SK-N-SH treated with all-trans-retinoic acid at 6 μM for 48 hours (cell line): Measurements from ENCODE around the gene NPBWR2.

Experiments used
- ARNTL ChIP-seq: fragments of 450-650 bp; formaldehyde crosslinking; IDR thresholded peaks from 2 replicates; pipeline ENCODE4 v1.5.0; 2020; ENCODE audit warnings: low read depth, mild to moderate bottlenecking, moderate library complexity, borderline replicate concordance
- BACH2 ChIP-seq: fragments of 250-450 bp; sonication (Bioruptor Pico); IDR thresholded peaks from 2 replicates; pipeline ENCODE4 v1.9.0; 2021; ENCODE audit warnings: mild to moderate bottlenecking, borderline replicate concordance
- GLIS3 ChIP-seq: fragments of 250-450 bp; sonication (Bioruptor Pico); IDR thresholded peaks from 2 replicates; pipeline ENCODE4 v1.5.0; 2020; ENCODE audit warnings: mild to moderate bottlenecking, moderate library complexity
- PPARA ChIP-seq: fragments of 250-450 bp; sonication (Bioruptor Pico); IDR thresholded peaks from 2 replicates; pipeline ENCODE4 v1.5.0; 2020; ENCODE audit warnings: mild to moderate bottlenecking, borderline replicate concordance
- RARB ChIP-seq: fragments of 250-450 bp; sonication (Bioruptor Pico); IDR thresholded peaks from 2 replicates; pipeline ENCODE4 v1.8.0; 2021; ENCODE audit warnings: mild to moderate bottlenecking, moderate library complexity
- ZC3H10 ChIP-seq: fragments of 250-450 bp; sonication (Bioruptor Pico); IDR thresholded peaks from 2 replicates; pipeline ENCODE4 v1.5.1; 2021; ENCODE audit warnings: mild to moderate bottlenecking, moderate library complexity
- ZFP3 ChIP-seq: fragments of 250-450 bp; sonication (Bioruptor Pico); IDR thresholded peaks from 2 replicates; pipeline ENCODE4 v1.5.0; 2020; ENCODE audit warnings: mild to moderate bottlenecking, moderate library complexity
- ZFP30 ChIP-seq: fragments of 450-650 bp; formaldehyde crosslinking; IDR thresholded peaks from 2 replicates; pipeline ENCODE4 v1.5.0; 2022; ENCODE audit warnings: mild to moderate bottlenecking, moderate library complexity
- ZNF70 ChIP-seq: fragments of 450-650 bp; formaldehyde crosslinking; IDR thresholded peaks from 2 replicates; pipeline ENCODE4 v1.5.0; 2020; ENCODE audit warnings: mild to moderate bottlenecking, moderate library complexity
- TF ChIP-seq, protein P1 (sequence below): fragments of 250-450 bp; sonication (Bioruptor Pico); IDR thresholded peaks from 2 replicates; pipeline ENCODE4 v1.8.0; 2020; ENCODE audit warnings: mild to moderate bottlenecking, moderate library complexity, borderline replicate concordance
- TF ChIP-seq, protein P2 (sequence below): fragments of 250-450 bp; sonication (Bioruptor Pico); IDR thresholded peaks from 2 replicates; pipeline ENCODE4 v1.8.0; 2021; ENCODE audit warnings: low read depth, mild to moderate bottlenecking, moderate library complexity, borderline replicate concordance
- TF ChIP-seq, protein P3 (sequence below): fragments of 250-450 bp; sonication (Bioruptor Pico); IDR thresholded peaks from 2 replicates; pipeline ENCODE4 v1.5.1; 2021; ENCODE audit warnings: mild to moderate bottlenecking, moderate library complexity
- TF ChIP-seq, protein P4 (sequence below): fragments of 250-450 bp; sonication (Bioruptor Pico); IDR thresholded peaks from 2 replicates; pipeline ENCODE4 v1.5.1; 2020; ENCODE audit warnings: low read depth, mild to moderate bottlenecking, moderate library complexity

DNA sequence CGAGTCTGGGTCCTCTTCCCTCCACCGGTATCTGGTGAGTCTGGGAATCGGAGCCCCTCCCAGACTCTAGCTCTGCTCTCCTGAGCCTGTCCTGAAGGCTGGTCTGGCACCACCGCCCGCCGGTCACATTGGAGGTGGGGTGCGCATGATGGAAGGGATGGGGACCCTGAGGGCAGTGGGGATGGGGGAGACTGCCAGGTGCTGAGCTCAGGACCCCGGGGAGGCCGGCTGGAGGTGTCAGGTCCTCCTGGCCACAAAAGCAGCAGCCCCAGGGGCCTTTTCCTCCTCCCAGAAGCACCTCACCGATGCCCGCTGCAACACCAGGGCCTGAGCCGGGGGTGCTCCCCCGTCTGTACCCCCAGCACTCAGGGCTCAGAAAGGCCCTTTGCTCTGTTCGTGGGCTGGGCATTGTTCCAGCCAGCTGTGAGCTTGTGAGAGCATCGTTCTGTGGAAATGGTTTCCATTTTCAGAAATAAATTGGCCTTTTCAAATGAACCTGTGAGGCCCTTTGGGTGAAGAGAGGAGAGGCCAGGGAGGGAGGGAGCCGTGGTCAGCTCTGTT lies 2.5 kb upstream of the NPBWR2 start:
- no peak for TF ChIP-seq ZC3H10
- TF ChIP-seq, protein P1, sequence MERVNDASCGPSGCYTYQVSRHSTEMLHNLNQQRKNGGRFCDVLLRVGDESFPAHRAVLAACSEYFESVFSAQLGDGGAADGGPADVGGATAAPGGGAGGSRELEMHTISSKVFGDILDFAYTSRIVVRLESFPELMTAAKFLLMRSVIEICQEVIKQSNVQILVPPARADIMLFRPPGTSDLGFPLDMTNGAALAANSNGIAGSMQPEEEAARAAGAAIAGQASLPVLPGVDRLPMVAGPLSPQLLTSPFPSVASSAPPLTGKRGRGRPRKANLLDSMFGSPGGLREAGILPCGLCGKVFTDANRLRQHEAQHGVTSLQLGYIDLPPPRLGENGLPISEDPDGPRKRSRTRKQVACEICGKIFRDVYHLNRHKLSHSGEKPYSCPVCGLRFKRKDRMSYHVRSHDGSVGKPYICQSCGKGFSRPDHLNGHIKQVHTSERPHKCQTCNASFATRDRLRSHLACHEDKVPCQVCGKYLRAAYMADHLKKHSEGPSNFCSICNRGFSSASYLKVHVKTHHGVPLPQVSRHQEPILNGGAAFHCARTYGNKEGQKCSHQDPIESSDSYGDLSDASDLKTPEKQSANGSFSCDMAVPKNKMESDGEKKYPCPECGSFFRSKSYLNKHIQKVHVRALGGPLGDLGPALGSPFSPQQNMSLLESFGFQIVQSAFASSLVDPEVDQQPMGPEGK (CRISPR knock-in tag), result no peak
- TF ChIP-seq BACH2, result no peak
- no peak for TF ChIP-seq GLIS3 (CRISPR knock-in tag)
- TF ChIP-seq RARB (CRISPR knock-in tag), result no peak
- TF ChIP-seq ZFP30 (CRISPR knock-in tag), result no peak
- no peak for TF ChIP-seq ZNF70 (CRISPR knock-in tag)
- TF ChIP-seq ZFP3, result no peak
- TF ChIP-seq PPARA (CRISPR knock-in tag), result no peak
- no peak for TF ChIP-seq ARNTL
- TF ChIP-seq, protein P2, sequence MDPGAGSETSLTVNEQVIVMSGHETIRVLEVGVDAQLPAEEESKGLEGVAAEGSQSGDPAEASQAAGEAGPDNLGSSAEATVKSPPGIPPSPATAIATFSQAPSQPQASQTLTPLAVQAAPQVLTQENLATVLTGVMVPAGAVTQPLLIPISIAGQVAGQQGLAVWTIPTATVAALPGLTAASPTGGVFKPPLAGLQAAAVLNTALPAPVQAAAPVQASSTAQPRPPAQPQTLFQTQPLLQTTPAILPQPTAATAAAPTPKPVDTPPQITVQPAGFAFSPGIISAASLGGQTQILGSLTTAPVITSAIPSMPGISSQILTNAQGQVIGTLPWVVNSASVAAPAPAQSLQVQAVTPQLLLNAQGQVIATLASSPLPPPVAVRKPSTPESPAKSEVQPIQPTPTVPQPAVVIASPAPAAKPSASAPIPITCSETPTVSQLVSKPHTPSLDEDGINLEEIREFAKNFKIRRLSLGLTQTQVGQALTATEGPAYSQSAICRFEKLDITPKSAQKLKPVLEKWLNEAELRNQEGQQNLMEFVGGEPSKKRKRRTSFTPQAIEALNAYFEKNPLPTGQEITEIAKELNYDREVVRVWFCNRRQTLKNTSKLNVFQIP (CRISPR knock-in tag), result no peak
- TF ChIP-seq, protein P3, sequence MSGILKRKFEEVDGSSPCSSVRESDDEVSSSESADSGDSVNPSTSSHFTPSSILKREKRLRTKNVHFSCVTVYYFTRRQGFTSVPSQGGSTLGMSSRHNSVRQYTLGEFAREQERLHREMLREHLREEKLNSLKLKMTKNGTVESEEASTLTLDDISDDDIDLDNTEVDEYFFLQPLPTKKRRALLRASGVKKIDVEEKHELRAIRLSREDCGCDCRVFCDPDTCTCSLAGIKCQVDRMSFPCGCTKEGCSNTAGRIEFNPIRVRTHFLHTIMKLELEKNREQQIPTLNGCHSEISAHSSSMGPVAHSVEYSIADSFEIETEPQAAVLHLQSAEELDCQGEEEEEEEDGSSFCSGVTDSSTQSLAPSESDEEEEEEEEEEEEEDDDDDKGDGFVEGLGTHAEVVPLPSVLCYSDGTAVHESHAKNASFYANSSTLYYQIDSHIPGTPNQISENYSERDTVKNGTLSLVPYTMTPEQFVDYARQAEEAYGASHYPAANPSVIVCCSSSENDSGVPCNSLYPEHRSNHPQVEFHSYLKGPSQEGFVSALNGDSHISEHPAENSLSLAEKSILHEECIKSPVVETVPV (CRISPR knock-in tag), result no peak
- TF ChIP-seq, protein P4, sequence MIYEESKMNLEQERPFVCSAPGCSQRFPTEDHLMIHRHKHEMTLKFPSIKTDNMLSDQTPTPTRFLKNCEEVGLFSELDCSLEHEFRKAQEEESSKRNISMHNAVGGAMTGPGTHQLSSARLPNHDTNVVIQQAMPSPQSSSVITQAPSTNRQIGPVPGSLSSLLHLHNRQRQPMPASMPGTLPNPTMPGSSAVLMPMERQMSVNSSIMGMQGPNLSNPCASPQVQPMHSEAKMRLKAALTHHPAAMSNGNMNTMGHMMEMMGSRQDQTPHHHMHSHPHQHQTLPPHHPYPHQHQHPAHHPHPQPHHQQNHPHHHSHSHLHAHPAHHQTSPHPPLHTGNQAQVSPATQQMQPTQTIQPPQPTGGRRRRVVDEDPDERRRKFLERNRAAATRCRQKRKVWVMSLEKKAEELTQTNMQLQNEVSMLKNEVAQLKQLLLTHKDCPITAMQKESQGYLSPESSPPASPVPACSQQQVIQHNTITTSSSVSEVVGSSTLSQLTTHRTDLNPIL (CRISPR knock-in tag), result no peak
